Omental fat pad (tissue), 4 donors: ENCODE data around the gene SH2B2. TPM values are rescaled to one million over a fixed set of nuclear protein-coding genes. Genes with fewer than 3 reads are reported as not detected.
"Not testable (repeated sequence)": the region's sequence is repeated elsewhere in the genome, so short reads cannot be mapped to it uniquely, and the experiment has no call there.

ENCODE experiments used
- ATAC-seq: fragments of 150-250 bp; one replicate; pipeline ENCODE4 v1.9.1; 2016; ENCODE audit warnings: mild to moderate bottlenecking, moderate library complexity; ENCODE audit not compliant: low FRiP score
- DNase-seq: peaks from one replicate; pipeline ENCODE4 v3.0.0-alpha.2; 2019; ENCODE audit warnings: low spot score
- total RNA-seq, 4 donors: library from RNA; depleted of rRNA; stranded (reverse); fragments of >200 nt; gene quantifications; one replicate each; pipeline ENCODE4 v1.1.0, GENCODE V29; 2016
- TF ChIP-seq, protein P1 (sequence below), 3 donors: fragments of 450-650 bp; IDR thresholded peaks; one replicate each; pipeline ENCODE4 v1.5.1; 2016 to 2017; ENCODE audit warnings: antibody characterized with exemption in 3 of 3, mild to moderate bottlenecking in 3 of 3, moderate library complexity in 2 of 3

SH2B2 gene
- total RNA-seq, 4 donors from 2014 or later = 2.8 to 21.3 (median 6.3) TPM

DNA sequence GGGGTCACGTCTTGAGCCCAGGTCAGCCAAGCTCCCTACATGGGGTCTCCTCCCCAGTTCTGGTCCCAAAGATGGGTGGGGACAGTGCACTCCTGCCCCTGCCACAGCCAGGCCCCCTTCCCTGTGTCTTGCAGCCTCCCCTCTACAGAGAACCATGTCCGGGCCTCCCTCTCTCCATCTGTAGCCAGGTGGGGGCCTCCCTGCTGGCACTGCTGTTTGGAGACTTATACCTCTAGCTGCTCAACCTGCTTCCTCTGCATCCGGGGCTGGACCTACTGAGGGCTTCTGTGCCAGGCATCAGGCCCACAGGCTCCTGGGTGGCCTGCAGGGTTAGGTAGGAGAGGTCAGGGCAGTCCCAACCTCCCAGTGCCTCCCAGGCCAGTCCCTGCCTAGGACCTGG lies 7.9 kb downstream of the SH2B2 start:
- TF ChIP-seq, protein P1, sequence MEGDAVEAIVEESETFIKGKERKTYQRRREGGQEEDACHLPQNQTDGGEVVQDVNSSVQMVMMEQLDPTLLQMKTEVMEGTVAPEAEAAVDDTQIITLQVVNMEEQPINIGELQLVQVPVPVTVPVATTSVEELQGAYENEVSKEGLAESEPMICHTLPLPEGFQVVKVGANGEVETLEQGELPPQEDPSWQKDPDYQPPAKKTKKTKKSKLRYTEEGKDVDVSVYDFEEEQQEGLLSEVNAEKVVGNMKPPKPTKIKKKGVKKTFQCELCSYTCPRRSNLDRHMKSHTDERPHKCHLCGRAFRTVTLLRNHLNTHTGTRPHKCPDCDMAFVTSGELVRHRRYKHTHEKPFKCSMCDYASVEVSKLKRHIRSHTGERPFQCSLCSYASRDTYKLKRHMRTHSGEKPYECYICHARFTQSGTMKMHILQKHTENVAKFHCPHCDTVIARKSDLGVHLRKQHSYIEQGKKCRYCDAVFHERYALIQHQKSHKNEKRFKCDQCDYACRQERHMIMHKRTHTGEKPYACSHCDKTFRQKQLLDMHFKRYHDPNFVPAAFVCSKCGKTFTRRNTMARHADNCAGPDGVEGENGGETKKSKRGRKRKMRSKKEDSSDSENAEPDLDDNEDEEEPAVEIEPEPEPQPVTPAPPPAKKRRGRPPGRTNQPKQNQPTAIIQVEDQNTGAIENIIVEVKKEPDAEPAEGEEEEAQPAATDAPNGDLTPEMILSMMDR (IDR thresholded peaks at IDR 0.05) = no peak
- no peak for ATAC-seq
- DNase-seq = no peak

DNA sequence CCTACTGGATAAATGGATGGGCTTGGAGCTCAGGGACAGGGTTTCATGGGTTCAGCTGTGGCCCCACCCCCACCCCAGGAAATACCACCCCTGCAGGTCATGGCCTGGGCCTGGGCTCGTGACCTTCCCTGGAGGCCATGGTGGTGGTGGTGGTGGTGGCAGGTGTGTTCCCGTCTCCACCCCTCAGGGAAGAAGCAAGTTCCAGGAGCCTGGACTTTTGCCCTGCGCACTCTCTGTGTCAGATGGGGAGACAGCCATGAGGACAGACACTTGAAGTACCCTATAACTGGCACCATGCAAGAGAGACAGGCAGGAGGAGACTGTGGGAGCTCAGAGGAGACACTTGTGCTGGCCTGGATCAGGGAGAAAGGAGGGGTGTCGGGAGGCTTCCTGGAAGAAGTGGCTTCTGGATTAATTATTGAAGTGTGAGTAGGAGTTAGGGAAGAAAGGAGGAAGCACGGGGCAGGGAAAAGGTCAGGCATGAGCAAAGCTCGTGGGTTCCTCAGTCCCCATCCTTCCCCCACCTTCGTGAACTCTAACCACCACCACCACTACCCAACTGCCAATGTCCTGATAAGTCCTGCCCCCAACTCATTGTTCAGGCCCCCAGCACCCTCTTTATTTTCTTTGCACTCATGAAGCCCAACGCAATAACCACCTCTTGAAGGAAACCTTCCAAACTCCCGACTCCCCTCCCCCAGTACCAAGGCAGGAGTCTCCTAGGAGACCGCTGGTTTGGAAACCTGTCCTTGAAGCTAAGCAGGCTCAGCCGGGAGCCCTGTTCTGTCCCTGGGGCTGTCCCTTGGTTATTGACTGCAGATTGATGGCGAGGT lies 8.9 kb downstream of the SH2B2 start:
- DNase-seq (no peak), ATAC-seq (no peak)

DNA sequence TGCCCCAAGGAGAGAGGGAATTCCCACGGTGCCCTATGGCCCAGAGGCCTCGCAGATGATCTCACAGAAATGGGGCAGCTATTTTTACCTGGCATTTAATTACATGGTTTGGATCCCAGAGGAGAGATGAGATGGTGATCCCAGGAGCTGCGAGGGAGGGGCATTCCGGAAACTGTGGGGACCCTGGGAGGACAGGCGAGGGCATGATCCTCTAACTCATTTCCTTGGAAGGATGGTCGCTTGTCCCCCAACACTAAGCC lies 9.4 kb downstream of the SH2B2 start:
- no peak for DNase-seq
- TF ChIP-seq, protein P1 (IDR thresholded peaks at IDR 0.05) = no peak
- no peak for ATAC-seq

More for the DNA sequence above, 8.9 kb downstream of the SH2B2 start:
- TF ChIP-seq, protein P1 (IDR thresholded peaks at IDR 0.05) = no peak

DNA sequence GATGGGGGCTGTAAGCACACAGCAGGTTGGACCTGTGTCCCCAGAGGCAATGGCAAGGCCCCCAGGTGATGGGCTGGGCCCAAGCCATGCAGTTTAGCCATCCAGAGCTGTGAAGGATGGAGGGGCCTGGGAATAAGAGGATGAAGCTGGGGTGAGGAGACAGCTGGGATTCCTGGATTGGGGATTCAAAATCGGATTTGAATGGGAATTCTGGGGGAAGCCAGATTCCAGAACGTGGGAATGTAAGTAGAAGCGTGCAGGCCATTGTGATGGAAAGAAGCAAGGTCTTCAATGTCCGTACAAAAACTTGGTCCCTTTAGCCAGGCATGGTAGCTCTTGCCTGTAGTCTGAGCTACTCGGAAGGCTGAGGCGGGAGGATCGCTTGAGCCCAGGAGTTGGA lies 9.8 kb downstream of the SH2B2 start:
- TF ChIP-seq, protein P1 (IDR thresholded peaks at IDR 0.05) = no peak
- ATAC-seq = no peak
- no peak for DNase-seq

DNA sequence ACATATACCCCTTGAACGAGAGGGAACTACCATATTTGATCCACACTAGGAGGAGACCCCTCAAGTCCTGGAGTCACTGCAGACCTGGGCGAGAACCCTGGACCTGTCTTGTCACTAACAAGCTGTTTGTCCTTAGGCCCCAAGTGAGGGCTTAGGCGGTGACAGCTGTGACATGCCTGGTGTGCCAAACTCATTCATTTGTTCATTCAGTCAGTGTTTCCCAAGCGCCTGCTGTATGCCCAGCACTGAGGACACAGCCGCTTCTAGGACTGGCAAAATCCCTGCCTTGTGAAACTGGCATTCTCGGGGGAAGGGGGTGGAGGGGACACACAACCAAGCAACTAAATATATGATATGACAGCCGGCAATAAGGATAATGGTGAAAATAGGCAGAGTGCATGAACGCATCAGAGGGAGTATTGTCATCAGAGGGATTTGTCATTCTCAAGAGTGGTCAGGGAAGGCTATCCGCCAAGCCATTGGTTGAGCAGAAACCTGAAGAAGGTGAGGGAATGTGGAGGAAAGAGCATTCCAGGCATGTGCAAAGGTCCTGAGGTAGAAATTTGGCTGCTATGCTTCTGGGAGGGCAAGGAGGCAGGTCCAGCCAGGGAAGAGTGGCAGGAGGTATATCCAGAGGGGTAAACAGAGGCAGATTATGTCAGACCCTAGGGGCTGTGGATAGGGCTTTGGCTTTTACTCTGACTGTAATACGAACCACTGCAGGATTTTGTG lies 11.0 kb downstream of the SH2B2 start:
- TF ChIP-seq, protein P1 (IDR thresholded peaks at IDR 0.05) = no peak
- ATAC-seq = no peak
- no peak for DNase-seq

DNA sequence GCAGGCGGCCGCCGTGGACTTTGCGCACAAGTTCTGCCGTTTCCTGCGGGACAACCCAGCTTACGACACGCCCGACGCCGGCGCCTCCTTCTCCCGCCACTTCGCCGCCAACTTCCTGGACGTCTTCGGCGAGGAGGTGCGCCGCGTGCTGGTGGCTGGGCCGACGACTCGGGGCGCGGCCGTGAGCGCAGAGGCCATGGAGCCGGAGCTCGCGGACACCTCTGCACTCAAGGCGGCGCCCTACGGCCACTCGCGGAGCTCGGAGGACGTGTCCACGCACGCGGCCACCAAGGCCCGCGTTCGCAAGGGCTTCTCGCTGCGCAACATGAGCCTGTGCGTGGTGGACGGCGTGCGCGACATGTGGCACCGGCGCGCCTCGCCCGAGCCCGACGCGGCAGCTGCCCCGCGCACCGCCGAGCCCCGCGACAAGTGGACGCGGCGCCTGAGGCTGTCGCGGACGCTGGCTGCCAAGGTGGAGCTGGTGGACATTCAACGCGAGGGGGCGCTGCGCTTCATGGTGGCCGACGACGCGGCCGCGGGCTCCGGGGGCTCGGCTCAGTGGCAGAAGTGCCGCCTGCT lies 14.1 kb downstream of the SH2B2 start:
- no peak for DNase-seq
- TF ChIP-seq, protein P1 (IDR thresholded peaks at IDR 0.05) = no peak
- ATAC-seq = no peak

DNA sequence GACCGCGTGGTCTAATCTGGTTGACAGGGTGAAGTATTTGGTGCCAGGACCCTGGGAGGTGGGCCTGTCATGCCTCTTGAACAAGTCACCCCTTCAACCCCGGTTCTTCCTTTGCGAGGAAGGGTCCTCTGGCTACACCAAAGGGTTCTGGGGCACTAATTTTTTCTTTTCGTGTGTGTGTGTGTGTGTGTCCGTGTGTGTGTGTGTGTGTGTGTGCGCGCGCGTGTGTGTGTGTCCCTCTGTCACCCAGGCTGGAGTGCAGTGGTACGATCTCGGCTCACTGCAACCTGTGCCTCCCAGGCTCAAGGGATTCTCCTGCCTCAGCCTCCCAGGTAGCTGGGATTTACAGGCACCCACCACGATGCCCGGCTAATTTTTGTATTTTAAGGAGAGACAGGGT lies 14.7 kb downstream of the SH2B2 start:
- not testable (repeated sequence) for DNase-seq, ATAC-seq
